ENCODE measurements around the gene PPP4R1.
A peak's percentile ranks its signal among the peaks of the same experiment; 100 is the strongest.

PPP4R1 gene

DNA sequence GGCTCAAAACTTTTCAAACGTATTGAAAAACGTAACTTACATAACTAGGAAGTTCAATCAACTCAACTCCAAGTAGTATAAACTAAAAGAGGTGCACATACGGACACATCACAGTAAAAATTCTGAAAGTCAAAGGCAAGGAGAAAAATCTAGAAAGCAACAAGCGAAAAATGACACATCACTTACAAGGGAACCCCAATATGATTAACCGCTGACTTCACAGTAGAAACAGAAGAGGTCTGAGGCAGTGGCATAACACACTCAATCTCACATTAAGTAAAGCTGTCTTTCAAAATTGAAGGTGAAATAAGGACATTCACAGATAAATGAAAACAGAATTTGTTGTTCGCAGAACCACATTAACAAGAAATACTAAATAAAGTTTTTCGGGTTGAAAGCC lies 32.7 kb downstream of the PPP4R1 start:
- no peak for DNase-seq

DNA sequence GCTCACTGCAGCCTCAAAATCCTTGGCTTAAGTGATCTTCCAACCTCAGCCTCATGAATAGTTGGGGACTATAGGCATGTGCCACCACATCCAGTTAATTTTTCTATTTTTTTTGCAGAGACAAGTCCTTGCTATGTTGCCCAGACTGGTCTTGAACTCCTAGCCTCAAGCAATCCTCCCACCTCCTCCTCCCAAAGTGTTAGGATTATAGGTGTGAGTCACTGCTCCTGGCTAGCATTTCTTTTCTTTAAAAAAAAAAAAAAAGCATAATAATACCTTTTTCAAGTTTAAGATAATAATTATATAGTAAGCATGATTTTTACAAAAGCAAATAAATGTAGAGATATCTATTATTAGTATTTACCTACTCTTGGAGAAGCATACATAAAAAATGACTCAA lies 36.1 kb downstream of the PPP4R1 start:
- no peak for DNase-seq

DNA sequence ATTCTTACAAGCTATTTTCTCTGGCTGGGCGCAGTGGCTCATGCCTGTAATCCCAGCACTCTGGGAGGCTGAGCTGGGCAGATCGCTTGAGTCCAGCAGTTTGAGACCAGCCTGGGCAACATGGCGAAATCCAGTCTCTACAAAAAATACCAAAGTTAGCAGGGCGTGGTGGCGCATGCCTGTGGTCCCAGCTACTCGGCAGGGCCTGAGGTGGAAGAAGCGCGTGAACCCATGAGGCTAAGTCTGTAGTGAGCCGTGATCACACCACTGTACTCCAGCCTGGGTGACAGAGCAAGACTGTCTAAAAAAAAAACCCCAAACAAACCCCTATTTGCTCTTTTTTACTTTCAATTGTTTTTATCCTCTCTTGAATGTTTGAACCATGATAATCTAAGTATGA lies 37.0 kb downstream of the PPP4R1 start:
- no peak for DNase-seq

DNA sequence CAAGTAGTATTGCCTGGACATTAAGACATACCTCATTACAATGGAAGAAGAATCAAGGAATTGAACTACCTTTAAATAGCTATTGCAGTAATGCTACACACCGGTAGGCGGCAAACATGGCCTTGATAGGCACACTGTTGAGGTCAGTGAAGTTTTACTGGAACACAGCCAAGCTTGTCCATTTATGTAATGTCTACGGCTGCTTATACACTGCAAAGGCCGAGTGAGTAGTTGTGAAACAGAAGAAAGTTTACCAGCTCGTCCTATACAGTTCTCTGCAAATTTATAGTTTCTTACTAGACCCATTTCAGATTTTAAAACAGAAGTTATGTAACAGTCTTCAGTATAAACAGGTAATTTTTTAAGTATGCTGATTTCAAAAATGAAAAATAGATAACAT lies 38.8 kb downstream of the PPP4R1 start:
- DNase-seq, result peak; percentile 79

DNA sequence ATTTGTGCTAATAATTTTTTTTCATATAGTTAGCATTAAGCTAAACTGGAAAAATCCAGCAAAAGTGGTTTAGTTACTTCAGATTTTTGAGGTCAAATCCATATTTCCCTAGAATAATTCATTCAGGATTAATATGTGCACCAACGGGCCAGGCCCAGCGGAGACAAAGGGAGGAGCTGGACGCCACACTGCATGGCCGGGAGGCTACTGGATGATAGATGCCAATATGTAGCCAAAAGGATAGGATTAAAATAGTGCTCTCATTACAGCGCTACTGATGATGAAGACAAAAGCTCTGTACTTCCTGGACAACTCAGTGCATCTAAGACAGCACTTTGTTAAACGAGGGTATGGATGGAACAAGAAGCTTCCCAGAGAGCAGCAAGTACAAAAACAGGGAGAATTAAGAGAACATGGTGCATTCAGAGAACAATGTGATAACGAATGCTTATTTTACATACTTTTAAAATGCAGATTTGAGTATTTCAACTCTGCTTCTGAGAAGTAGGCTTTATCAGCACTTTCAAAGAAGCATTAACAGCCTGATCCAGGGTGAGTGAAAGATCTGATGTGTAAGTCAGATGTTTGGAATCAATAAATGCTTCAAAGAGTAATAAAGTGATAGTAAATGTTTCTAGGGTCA lies 39.8 kb downstream of the PPP4R1 start:
- DNase-seq, result no peak

DNA sequence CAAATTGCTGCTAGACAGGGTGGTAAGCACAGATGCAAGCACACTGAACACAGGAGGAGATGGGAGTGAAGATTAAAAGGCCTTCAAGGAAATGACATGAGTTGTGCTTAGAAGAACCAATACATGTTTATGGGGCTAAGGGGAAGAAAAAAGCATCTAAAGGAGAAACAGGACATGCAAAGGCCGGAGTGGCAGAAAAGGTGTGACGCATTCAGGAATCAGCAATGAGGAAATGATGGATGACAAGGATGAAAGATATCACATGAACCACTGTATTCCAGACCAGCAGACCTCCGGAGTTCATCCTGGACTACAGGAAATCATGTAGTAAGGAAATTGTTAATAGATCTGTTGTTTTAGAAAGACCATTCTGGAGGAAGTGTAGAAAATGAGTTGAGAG lies 42.8 kb downstream of the PPP4R1 start:
- no peak for DNase-seq

DNA sequence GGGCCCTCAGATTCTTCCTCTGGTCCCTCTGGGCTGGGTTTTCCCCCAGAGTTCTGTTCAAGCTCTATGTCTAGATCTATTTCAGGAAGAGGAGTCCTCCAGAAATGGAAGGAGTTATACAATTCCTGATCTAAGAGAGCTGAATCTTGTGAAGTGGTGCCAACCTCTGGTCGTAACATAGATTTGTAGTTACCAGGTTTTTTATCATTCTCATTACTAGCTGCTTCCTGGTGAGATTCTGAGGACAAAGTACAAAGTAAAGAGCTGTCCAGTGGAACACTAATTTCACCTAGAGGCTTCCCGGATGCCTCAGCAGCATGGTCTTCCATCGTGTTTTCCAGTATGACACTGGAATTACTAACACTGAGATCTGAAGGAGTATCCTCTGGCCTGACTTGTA lies 44.1 kb downstream of the PPP4R1 start:
- DNase-seq, result no peak

DNA sequence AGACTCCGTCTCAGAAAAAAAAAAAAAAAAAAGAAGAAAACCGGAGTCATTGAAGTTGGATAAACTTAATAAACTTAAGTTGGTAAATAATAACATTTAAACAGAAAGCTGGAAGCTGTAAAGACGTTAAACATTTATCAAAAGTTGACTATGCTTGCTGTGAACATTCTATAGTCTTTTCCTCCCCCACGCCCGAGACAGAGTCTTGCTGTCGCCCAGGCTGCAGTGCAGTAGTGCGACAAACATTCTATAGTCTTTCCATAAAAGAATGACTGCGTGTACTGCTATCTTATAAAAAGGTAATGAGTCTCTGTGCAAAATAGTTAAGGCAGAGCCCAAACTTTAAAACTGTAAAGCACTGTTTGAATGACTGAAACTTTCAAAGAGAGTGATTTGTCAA lies 45.2 kb downstream of the PPP4R1 start:
- no peak for DNase-seq

DNA sequence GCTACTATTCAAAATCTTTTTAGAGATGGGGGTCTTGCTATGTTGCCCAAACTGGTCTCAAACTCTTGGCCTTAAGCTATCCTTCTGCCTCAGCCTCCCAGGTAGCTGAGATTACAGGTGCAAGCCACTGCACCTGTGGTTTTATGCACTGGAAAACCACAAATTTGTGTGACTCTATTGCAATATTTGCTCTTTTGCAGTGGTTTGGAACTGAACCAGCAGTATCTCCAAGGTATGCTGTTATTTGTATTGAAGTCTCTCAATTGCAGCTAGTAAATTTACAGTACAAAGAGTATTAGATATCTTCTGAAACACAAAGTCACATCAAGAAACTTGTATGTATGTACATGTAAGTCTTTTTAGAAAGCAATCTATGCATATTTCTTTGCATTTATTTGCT lies 46.2 kb downstream of the PPP4R1 start:
- DNase-seq, result no peak

DNA sequence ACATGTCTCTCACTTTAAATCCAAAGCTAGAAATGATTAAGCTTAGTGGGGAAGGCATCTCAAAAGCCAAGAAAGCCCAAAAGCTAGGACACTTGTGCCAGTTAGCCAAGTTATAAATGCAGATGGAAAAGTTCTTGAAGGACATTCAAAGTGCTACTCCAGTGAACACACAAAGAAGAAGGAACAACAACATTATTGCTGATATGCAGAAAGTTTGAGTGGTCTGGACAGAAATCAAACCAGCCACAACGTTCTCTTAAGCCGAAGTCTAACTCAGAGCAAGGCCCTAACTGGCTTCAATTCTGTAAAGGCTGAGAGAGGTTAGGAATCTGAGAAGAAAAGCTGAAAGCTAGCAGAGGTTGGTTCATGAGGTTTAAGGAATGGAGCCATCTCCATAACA lies 49.0 kb downstream of the PPP4R1 start:
- DNase-seq, result no peak

DNA sequence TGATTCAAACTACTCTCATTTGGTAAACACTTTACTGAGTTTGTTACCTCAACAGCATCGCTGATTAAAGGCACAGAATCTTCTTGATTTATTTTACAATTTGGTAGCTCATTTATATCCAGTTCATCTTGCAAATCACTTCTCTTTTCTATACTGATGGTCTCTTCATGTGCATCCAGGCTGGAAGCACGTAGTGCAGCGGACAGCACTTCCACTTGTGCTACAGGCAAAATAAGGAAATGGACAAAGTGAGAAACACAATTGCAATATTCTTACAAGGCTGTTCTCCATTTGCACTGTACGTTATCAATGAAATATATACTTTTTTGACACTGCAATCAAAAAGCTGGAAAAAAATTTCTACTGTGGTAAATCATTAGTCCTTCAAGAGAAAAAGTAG lies 51.0 kb downstream of the PPP4R1 start:
- no peak for DNase-seq

DNA sequence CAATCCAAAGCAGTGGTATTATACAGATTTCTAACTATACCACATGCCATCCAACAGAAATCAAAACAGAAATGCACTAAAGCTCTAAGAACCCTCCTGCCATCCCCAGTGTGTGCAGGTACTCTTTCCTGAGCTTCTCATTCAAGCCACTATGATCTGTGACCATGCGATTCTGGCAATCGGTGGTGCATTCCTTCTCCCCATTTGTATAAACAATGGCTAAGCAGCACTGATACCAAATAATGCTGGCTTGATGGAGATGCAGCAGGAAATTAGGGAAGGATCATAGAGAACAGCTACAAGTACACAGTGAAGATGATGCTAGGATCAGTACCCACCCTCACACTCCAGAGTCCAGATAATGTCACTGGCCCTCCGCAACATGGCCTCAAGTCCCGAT lies 51.8 kb downstream of the PPP4R1 start:
- DNase-seq, result no peak

DNA sequence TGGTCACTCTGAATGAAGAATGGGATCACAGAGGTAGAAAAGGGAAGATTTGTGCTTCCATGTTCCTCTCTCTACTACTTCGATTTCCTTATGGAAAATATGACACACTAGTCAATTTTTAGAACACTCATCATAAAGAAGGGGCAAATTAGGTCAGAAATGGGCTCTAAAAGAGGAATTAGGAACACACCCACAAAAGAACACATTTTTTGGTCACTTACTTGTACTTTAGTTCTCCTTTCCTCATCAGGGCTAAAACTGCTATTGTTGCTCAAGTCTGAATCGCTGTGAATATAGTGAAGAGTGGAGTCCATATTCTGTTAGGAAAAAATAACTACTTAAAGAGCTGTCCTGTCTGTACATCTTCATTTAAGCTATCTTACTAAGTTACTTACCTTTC lies 52.6 kb downstream of the PPP4R1 start:
- DNase-seq, result no peak

DNA sequence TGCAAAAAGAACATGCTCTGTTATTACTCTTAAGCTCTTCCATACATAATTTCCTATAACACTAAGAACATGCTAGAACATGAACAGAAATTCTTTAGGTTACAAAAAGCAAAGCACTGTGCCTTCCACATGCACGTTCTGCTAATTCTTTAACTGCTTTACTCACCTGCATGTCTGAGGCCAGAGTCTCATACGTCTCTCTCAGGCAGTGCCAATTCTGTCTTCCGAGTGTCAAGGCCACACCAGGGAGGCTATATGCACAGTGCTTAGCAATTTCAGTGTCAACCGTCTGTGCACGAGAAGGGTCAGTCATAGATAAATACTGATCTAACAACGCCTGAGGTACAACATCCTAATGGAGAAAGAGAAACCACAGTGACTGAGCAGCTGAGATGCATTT lies 55.1 kb downstream of the PPP4R1 start:
- DNase-seq, result no peak

DNA sequence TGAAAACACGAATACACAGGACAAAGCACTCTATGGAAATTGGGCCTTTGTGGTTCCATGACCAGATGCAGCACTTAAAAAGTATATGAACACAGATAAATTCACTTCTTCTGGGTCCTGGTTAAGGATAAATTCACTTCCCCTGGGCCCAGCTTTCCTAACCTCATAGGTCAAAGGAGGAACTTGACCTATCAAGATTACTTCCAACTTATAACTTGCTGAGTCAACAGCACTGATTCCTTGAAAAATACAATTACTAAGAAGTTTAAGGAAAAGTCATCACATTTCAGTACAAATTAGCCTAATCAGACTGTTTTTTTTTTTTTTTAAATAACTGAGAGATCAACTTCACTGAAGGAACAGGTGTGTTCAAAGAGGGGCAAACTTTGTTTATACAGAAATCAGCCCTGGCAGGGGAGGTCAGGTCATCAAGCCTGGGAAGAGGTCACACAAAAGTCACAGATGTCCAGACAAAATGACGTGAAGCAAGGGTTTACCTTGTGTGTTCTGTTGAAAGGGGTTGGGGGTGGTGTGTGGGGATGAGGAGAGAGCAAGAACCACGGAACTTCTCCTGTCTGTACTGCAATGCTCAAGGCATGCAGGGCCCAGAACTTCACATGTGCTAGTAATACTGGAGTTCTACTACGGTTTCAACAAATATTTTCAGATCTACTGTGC lies 55.8 kb downstream of the PPP4R1 start:
- no peak for DNase-seq

DNA sequence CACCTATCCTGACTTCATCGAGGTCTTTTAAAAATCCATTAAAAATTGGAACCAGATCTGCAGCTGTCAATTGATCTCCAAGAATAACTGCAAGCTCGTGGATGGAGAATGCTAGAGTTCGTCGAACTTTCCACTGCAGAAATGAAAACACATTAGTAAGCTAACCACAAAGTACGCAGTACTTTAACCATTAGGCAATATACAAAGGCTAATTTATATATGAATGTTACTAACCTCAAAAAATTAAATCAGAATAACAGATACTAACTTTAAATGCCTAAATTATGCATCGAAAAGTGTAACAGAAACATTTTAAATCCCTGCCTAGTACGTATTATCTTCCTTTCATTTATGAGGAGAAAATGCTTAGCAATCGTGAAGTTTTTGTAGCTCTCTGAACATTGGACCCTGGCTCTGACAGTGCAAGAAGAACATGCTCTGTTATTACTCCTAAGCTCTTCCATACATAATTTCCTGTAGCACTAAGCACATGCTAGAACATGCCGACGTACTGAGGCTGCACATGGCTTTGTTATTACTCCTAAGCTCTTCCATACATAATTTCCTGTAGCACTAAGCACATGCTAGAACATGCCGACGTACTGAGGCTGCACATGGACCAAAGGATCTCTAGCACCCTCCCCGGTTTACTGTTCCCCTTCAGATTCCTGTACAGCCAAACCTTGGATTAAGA lies 57.0 kb downstream of the PPP4R1 start:
- no peak for DNase-seq

DNA sequence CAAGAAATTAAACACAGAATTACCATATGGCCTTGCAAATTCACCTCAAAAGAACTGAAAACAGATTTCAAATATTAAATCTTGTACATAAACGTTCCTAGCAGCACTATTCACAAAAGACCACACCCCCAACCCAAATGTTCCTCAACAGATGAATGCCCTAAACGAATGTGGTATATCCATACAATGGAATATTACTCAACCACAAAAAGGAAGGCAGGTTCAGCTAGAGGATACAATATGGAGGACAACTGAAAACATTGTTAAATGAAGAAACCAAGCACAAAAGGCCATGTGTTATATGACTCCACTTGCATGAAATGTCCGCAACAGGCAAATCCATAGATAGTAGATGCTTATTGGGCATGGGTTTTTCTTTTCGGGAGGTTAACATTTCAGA lies 61.7 kb downstream of the PPP4R1 start:
- DNase-seq, result no peak

DNA sequence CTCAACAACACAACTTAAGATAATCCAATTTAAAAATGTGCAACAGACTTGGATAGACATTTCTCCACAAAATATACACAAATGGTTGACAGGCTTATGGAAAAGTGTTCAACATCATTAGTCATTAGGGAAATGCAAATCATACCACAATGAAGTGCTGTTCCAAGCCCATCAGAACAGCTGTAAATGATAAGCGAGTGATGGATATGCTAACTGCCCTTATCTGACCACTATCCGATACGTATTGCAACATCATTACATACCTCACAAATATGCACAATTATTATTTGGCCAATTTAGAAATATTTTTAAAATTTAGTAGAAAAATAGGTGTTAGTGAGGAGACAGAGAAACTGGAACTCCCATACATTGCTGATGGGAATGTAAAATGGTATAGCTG lies 62.2 kb downstream of the PPP4R1 start:
- DNase-seq, result no peak

DNA sequence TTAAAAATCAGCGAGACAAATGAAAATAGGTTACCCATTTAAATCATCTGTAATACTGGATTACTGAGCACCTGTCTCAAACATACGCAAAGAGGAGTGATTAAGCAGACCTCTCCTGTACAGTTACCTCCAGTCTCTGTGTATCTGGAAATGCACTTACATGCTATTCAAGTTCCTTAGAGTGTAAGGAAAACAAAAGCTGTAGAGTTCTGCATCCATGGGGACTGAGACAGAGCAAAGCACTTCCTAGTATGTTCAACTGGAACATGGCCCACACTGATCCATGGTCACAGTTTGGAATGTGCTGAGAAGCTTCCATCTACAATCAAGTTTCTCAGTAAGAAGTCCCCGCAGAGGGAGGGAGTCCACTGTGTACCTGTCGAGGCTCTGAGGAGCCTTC lies 63.9 kb downstream of the PPP4R1 start:
- DNase-seq, result no peak

DNA sequence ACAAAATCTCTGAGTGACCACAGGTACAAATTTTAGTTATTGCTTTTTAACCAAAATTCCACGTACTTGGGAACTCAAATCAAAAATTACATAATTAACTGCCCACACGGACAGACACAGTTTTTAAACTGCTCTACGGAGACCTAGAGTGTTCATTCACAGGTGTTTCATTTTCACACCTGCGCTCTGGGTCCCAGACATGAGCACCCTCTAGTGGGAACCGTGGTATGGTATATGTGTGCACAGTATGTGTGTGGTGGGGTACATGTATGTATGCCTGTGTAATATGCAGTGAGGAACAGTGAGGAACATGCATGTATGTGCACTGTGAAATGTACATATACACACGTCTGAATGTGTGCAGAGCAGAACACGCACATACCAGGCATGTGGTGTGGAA lies 65.0 kb downstream of the PPP4R1 start:
- no peak for DNase-seq

DNA sequence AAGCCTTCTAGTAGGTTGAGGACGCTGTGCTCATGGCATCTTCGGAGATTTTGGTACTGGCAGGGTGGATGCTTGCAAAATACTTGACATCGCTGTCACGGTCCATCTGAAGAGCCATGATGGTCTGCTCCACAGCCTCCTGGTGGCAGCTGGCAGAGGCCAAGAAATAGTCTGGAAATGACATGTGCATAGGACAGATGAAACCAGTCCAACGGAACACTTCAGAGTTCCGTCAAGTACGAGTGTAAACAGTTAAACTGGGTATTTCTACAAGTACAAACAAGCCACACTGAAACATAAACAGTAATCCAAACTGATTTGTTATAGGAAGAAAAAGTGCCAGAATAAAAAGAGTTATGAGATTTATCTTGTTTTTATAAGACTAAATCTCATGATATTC lies 66.6 kb downstream of the PPP4R1 start:
- DNase-seq, result peak; percentile 56

DNA sequence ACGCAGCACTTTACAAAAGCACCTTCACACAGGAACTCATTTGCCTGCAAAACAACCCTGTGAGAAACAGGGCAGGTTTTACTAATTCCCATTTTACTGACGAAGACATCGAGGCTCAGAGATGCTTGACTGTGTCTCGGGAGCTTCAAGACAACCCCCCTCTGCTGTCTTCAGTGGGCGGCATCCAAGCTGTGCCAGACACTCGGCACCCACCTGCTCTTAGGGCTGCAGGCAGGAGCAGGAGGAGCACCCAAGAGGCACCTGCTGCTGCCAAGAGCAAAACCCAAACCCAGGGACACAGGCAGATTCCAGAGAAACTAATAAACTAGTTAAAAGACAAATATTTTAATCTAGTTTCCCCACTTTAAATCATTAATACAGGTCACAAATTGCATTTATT lies 67.9 kb downstream of the PPP4R1 start:
- DNase-seq, result no peak

DNA sequence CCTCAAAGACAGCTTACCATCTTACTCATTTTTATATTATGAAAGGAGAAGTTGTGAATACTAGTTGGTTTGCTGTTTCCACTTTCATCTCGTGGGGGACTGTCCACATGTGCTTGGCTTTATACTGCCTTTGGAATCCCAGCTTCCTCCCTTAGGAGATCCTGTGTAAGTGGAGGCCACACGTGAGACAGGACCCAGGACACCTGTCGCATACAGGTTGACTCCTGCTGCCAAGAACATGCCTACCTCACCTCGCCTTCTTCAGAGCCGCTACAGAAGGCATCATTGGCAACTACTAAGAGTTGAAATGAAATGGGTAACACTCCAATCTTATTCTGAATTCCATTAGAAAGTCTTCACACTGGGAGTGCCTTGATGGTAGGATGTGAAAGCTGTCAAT lies 69.3 kb downstream of the PPP4R1 start:
- no peak for DNase-seq

DNA sequence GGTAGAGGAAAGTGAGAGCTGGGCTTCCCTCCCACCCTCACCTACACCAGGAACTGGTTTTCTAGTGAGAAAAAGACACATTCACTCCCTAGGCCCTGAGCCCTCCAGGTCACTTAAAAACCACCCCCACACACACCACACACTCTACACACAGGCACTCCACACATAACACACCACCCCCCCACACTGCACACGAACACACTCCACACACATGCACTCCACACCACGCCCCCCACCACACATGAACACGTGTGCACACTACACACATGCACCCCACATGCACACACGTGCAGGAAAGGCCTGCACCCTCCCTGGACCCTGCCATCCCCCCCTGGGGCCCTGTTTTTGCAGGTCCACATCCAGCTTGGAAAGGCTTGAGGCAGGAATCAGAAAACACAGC lies 71.4 kb downstream of the PPP4R1 start:
- DNase-seq, result no peak

DNA sequence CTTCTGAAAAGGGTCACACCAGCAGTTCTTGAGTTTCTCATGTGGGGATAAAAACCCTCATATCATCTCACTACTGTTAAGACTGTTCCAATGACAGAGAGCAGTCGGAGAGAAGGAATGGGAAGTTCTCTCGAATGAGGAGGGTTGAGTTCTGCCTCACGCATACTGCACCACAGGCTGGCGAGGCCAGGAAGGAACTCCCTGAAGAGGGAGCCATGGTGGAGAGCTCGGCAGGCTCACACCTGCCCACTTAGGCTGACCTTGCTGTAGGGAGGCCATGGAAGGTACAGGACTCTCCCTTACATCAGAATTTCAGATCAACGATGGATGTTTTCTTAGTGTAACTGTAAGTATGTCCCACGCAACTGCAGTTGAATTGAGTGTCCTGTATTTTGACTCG lies 74.4 kb downstream of the PPP4R1 start:
- DNase-seq, result no peak

Measured in SHP77 treated with DMSO at 0.1 percent for 48 hours (cell line).